ENCODE data around the gene ZBTB16. TPM values are rescaled to one million over a fixed set of nuclear protein-coding genes. Genes with fewer than 3 reads are reported as not detected.

The ZBTB16 gene
- total RNA-seq, 1 donor, result 23.3 TPM

GRCh38 chr11:114054806-114055205, 4.7 kb upstream of the ZBTB16 start:
- peaks cover 11% of the 10 kb centered on the region for H3K4me1 ChIP-seq (ENCODE audit: insufficient read depth, low read length)
- H3K9me3 ChIP-seq (ENCODE audit: low read depth, low read length), result no peaks in the 10 kb centered on the region
- H3K4me3 ChIP-seq (ENCODE audit: low read length), result no peak overlapping the region
- peaks cover 27% of the 10 kb centered on the region for H3K27me3 ChIP-seq (ENCODE audit: insufficient read depth, low read length)

- no peak overlapping the region for H3K4me3 ChIP-seq (ENCODE audit: low read length)
- H3K27me3 ChIP-seq (ENCODE audit: insufficient read depth, low read length), result peaks cover 33% of the 10 kb centered on the region
- H3K9me3 ChIP-seq (ENCODE audit: low read depth, low read length), result no peaks in the 10 kb centered on the region
- peaks cover 21% of the 10 kb centered on the region for H3K4me1 ChIP-seq (ENCODE audit: insufficient read depth, low read length)
Measured at GRCh38 chr11:114056409-114056808, 3.1 kb upstream of the ZBTB16 start.

- H3K4me1 ChIP-seq (ENCODE audit: insufficient read depth, low read length), result peaks cover 25% of the 10 kb centered on the region
- peaks cover 38% of the 10 kb centered on the region for H3K27me3 ChIP-seq (ENCODE audit: insufficient read depth, low read length)
- no peak overlapping the region for H3K4me3 ChIP-seq (ENCODE audit: low read length)
- H3K9me3 ChIP-seq (ENCODE audit: low read depth, low read length), result no peaks in the 10 kb centered on the region
Measured at GRCh38 chr11:114057147-114057546, 2.4 kb upstream of the ZBTB16 start.

- Histone ChIP-seq H3K4me3 (ENCODE audit: low read length) (no peak overlapping the region), H3K27me3 (ENCODE audit: insufficient read depth, low read length) (peaks cover 38% of the 10 kb centered on the region), H3K4me1 (ENCODE audit: insufficient read depth, low read length) (peaks cover 25% of the 10 kb centered on the region), H3K9me3 (ENCODE audit: low read depth, low read length) (no peaks in the 10 kb centered on the region)
Measured at GRCh38 chr11:114057605-114058004, 1.9 kb upstream of the ZBTB16 start.

- H3K4me1 ChIP-seq (ENCODE audit: insufficient read depth, low read length), result peaks cover 25% of the 10 kb centered on the region
- H3K4me3 ChIP-seq (ENCODE audit: low read length), result no peak overlapping the region
- H3K27me3 ChIP-seq (ENCODE audit: insufficient read depth, low read length), result peaks cover 38% of the 10 kb centered on the region
- no peaks in the 10 kb centered on the region for H3K9me3 ChIP-seq (ENCODE audit: low read depth, low read length)
Measured at GRCh38 chr11:114058026-114058706, 1.3 kb upstream of the ZBTB16 start.

- H3K4me1 ChIP-seq (ENCODE audit: insufficient read depth, low read length), result peaks cover 25% of the 10 kb centered on the region
- no peaks in the 10 kb centered on the region for H3K9me3 ChIP-seq (ENCODE audit: low read depth, low read length)
- peak overlapping the region; percentile 32 for H3K4me3 ChIP-seq (ENCODE audit: low read length)
- H3K27me3 ChIP-seq (ENCODE audit: insufficient read depth, low read length), result peaks cover 38% of the 10 kb centered on the region
Measured at GRCh38 chr11:114058871-114059277, 637 bp upstream of the ZBTB16 start.

GRCh38 chr11:114059984-114060391, 477 bp downstream of the ZBTB16 start:
- Histone ChIP-seq H3K4me3 (ENCODE audit: low read length) (peak overlapping the region; percentile 55), H3K4me1 (ENCODE audit: insufficient read depth, low read length) (peaks cover 25% of the 10 kb centered on the region), H3K9me3 (ENCODE audit: low read depth, low read length) (no peaks in the 10 kb centered on the region)

GRCh38 chr11:114060392-114061047, 1.0 kb downstream of the ZBTB16 start:
- Histone ChIP-seq H3K9me3 (ENCODE audit: low read depth, low read length) (no peaks in the 10 kb centered on the region), H3K4me1 (ENCODE audit: insufficient read depth, low read length) (peaks cover 25% of the 10 kb centered on the region), H3K4me3 (ENCODE audit: low read length) (peak overlapping the region; percentile 55), H3K27me3 (ENCODE audit: insufficient read depth, low read length) (peaks cover 38% of the 10 kb centered on the region)

More at GRCh38 chr11:114059984-114060391, 477 bp downstream of the ZBTB16 start:
- H3K27me3 ChIP-seq (ENCODE audit: insufficient read depth, low read length), result peaks cover 38% of the 10 kb centered on the region

GRCh38 chr11:114061048-114061680, 1.7 kb downstream of the ZBTB16 start:
- H3K27me3 ChIP-seq (ENCODE audit: insufficient read depth, low read length), result peaks cover 38% of the 10 kb centered on the region
- H3K4me3 ChIP-seq (ENCODE audit: low read length), result peak overlapping the region; percentile 55
- no peaks in the 10 kb centered on the region for H3K9me3 ChIP-seq (ENCODE audit: low read depth, low read length)
- peaks cover 25% of the 10 kb centered on the region for H3K4me1 ChIP-seq (ENCODE audit: insufficient read depth, low read length)

- H3K4me1 ChIP-seq (ENCODE audit: insufficient read depth, low read length), result peaks cover 25% of the 10 kb centered on the region
- peaks cover 34% of the 10 kb centered on the region for H3K27me3 ChIP-seq (ENCODE audit: insufficient read depth, low read length)
- H3K9me3 ChIP-seq (ENCODE audit: low read depth, low read length), result no peaks in the 10 kb centered on the region
- H3K4me3 ChIP-seq (ENCODE audit: low read length), result peak overlapping the region; percentile 55
Measured at GRCh38 chr11:114061681-114062049, 2.2 kb downstream of the ZBTB16 start.

GRCh38 chr11:114062272-114062671, 2.8 kb downstream of the ZBTB16 start:
- Histone ChIP-seq H3K9me3 (ENCODE audit: low read depth, low read length) (no peaks in the 10 kb centered on the region), H3K4me1 (ENCODE audit: insufficient read depth, low read length) (peaks cover 28% of the 10 kb centered on the region), H3K4me3 (ENCODE audit: low read length) (no peak overlapping the region), H3K27me3 (ENCODE audit: insufficient read depth, low read length) (peaks cover 28% of the 10 kb centered on the region)

GRCh38 chr11:114063149-114063828, 3.8 kb downstream of the ZBTB16 start:
- H3K27me3 ChIP-seq (ENCODE audit: insufficient read depth, low read length), result peaks cover 18% of the 10 kb centered on the region
- peaks cover 28% of the 10 kb centered on the region for H3K4me1 ChIP-seq (ENCODE audit: insufficient read depth, low read length)
- H3K9me3 ChIP-seq (ENCODE audit: low read depth, low read length), result no peaks in the 10 kb centered on the region
- H3K4me3 ChIP-seq (ENCODE audit: low read length), result no peak overlapping the region

- H3K9me3 ChIP-seq (ENCODE audit: low read depth, low read length), result no peaks in the 10 kb centered on the region
- H3K4me1 ChIP-seq (ENCODE audit: insufficient read depth, low read length), result peaks cover 26% of the 10 kb centered on the region
- no peak overlapping the region for H3K4me3 ChIP-seq (ENCODE audit: low read length)
Measured at GRCh38 chr11:114063829-114064201, 4.3 kb downstream of the ZBTB16 start.

GRCh38 chr11:114064216-114064615, 4.7 kb downstream of the ZBTB16 start:
- Histone ChIP-seq H3K27me3 (ENCODE audit: insufficient read depth, low read length) (peaks cover 10% of the 10 kb centered on the region), H3K4me3 (ENCODE audit: low read length) (no peak overlapping the region), H3K4me1 (ENCODE audit: insufficient read depth, low read length) (peaks cover 22% of the 10 kb centered on the region), H3K9me3 (ENCODE audit: low read depth, low read length) (no peaks in the 10 kb centered on the region)

More at GRCh38 chr11:114063829-114064201, 4.3 kb downstream of the ZBTB16 start:
- peaks cover 12% of the 10 kb centered on the region for H3K27me3 ChIP-seq (ENCODE audit: insufficient read depth, low read length)

GRCh38 chr11:114065094-114065493, 5.6 kb downstream of the ZBTB16 start:
- peaks cover 10% of the 10 kb centered on the region for H3K27me3 ChIP-seq (ENCODE audit: insufficient read depth, low read length)
- H3K9me3 ChIP-seq (ENCODE audit: low read depth, low read length), result no peaks in the 10 kb centered on the region
- no peak overlapping the region for H3K4me3 ChIP-seq (ENCODE audit: low read length)
- peaks cover 19% of the 10 kb centered on the region for H3K4me1 ChIP-seq (ENCODE audit: insufficient read depth, low read length)
